GM13976 (cell line): ENCODE data around the gene NF2.

Source experiments
- DNase-seq: peaks from one replicate; pipeline ENCODE4 v3.0.0; 2012; ENCODE audit warnings: low spot score
- CTCF ChIP-seq: IDR thresholded peaks from 2 replicates; pipeline ENCODE4 v1.5.1; 2012; ENCODE audit warnings: borderline replicate concordance, mild to moderate bottlenecking; ENCODE audit not compliant: insufficient read depth; ENCODE audit errors: extremely low read depth, missing control alignments, control extremely low read depth
- in situ Hi-C: fragments of 300-500 bp; cut with MboI; formaldehyde crosslinking; loops from one replicate; pipeline ENCODE4 v1.12.0; 2022; ENCODE audit warnings: low sequenced_read_pairs, mixed read lengths, inconsistent platforms; ENCODE audit not compliant: unreplicated experiment

Gene NF2

GRCh38 chr22:29658176-29658575, 54.7 kb downstream of the NF2 start:
- in situ Hi-C loops, result no loop called here
- no peak for TF ChIP-seq CTCF
- no peak for DNase-seq

GRCh38 chr22:29660021-29660420, 56.6 kb downstream of the NF2 start:
- in situ Hi-C loops, result no loop called here
- no peak for DNase-seq
- no peak for TF ChIP-seq CTCF

GRCh38 chr22:29661336-29661735, 57.9 kb downstream of the NF2 start:
- no peak for TF ChIP-seq CTCF
- in situ Hi-C loops, result no loop called here
- no peak for DNase-seq

- DNase-seq, result no peak
- no peak for TF ChIP-seq CTCF
- in situ Hi-C loops, result no loop called here
Measured at GRCh38 chr22:29663180-29663821, 59.9 kb downstream of the NF2 start.

GRCh38 chr22:29665486-29665885, 62.1 kb downstream of the NF2 start:
- in situ Hi-C loops, result no loop called here
- no peak for TF ChIP-seq CTCF
- DNase-seq, result no peak

GRCh38 chr22:29668673-29669072, 65.2 kb downstream of the NF2 start:
- no peak for TF ChIP-seq CTCF
- in situ Hi-C loops, result no loop called here
- DNase-seq, result no peak

GRCh38 chr22:29670626-29671025, 67.2 kb downstream of the NF2 start:
- DNase-seq, result no peak
- no peak for TF ChIP-seq CTCF
- in situ Hi-C loops, result no loop called here
